Stimulated activated CD8-positive, alpha-beta memory T cell treated with anti-CD3 and anti-CD28 coated beads, Interleukin-4, amount 100 ng/mL, for 24 hours (primary cell): ENCODE data around the gene MAN1C1.
"Not testable (repeated sequence)": the region's sequence is repeated elsewhere in the genome, so short reads cannot be mapped to it uniquely, and the experiment has no call there.

Source experiments
- DNase-seq: peaks from one replicate; pipeline ENCODE4 v3.0.0-alpha.2; 2020; ENCODE audit warnings: low read depth

Gene MAN1C1

GRCh38 chr1:25680701-25681100 is 64.1 kb downstream of the MAN1C1 start:
- DNase-seq = no peak

- DNase-seq = no peak
Observed at GRCh38 chr1:25682059-25682601, 65.5 kb downstream of the MAN1C1 start.

GRCh38 chr1:25683177-25683576 is 66.6 kb downstream of the MAN1C1 start:
- DNase-seq = no peak

GRCh38 chr1:25683731-25684130 is 67.1 kb downstream of the MAN1C1 start:
- DNase-seq = no peak

DNA sequence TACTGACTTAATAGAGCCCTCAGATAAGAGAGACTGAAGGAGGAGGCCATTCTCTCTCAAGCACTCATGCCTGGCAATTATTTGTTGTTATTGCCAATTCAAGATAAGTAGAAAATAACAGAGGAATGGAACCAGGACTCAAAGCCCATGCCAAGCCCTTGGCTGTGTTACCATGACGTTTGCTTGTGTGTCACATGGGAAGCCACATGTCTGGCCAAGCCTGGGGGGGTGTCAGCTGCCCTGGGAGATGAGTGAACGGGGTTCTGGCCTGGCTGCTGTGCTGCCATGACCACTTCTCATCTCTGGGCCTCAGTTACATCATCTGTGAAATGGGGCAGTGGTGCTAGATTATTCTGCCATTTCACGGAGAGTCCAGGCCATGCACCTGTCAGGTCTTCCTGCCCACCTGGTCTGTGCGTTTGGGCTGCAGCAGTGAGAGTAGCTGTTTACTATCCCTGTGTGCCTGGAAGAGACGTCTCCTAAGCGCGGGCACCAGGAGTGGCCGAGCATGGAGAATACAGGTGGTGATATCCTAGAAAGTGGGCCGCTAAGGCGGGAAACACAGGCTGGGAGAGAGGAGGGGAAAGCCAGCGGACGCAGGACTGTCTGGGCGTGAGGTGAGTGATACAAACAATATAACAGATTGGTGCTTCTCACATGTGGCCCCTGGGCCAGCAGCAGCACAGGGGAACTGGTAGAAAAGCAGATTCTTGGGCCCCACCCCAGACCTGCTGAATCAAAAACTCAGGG is 67.8 kb downstream of the MAN1C1 start:
- DNase-seq = no peak

DNA sequence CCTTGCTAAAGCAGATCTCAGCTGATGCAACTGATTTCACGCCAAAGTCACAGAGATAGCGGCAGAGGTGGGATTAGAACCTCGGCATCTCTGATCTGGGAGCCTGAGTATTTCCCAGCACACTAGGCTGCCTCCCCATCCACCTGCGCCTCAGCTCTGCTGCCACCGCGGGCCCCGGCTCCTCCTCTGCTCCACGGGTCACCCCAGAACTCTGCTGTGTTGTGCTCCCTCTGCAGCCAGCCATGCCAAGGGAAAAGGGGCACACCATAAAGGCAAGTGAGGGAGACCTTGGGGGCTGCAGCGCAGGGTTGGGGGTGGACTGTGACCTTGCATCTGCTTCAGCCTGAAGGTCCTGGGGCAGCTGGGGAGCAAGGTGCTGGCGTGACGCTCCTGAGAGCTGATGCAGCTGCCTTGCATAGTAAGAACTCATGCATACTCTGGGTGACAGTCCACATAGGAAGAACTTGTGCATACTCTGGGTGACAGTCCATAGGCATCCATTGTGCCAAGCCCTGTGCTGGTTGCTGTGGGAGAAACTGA is 68.7 kb downstream of the MAN1C1 start:
- no peak for DNase-seq

GRCh38 chr1:25685938-25686665 is 69.5 kb downstream of the MAN1C1 start:
- DNase-seq = no peak

DNA sequence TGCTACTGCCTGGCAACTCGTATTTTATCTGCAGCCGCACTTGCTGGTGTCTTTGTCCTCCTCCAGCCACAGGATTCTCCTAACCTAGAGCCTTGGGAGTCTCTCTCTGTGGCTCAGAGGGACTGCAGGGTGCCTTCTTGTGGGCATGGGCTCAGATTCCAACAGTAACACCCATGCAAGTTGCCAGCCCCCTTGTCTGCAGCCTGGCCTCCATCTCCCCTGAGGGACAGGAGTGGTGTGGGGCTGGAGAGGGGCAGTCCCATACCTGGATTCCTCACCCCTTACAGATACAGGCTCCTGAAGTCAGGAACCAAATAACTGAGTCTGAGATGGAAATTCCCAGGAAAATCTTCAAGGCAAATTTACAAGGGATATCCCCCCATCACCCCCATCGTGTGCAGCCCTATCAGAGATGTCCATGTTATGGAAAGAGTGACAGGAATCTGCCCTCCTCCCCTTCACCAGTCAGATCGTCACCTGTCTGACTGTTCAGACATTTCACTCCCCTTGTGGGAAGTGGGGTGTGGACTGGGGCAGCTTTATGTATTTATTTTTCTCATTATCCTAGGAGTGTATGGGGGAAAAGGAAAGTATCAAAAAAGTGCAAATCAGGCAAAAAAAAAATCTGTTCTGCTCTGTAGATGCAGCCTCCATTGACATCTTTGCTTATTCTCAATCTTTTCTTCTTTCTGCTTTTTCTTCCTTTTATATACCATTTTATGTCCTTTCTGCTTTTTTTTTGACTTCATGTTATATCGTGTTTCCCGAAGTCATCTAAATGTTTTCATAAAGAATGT is 70.8 kb downstream of the MAN1C1 start:
- no peak for DNase-seq

- DNase-seq = no peak
Observed at GRCh38 chr1:25688390-25689119, 72.0 kb downstream of the MAN1C1 start.

DNA sequence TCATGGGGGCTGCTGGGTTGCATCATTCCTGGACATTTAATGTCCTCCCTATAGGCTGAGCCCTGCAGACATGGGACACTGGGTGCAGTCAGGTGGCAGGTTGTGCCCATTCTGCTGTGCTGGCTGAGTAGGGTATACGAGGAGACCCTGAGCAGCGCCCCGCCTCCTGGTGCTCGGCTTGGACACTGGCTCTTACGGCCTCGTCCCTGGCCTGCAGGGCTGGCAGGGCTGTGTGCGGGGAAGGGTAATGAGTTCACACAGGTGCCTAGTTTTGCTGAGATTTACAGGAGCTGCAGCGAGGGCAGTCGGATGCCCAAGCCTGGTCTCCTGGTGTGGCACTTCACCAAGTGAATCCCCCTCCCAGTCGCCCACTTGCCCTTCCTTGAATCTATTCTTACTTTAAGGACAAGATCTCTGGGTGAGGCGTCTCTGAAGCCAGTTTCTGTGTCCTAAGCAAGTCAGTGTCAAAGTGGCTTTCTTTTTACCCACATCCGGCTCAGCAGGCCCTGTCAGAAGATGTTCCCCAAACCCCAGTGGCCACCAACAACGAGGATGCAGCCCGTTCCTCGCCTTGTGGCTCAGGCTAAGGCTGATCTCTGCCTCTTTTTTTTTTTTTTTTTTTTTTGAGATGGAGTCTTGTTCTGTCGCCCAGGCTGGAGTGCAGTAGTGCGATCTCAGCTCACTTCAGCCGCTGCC is 73.2 kb downstream of the MAN1C1 start:
- no peak for DNase-seq

DNA sequence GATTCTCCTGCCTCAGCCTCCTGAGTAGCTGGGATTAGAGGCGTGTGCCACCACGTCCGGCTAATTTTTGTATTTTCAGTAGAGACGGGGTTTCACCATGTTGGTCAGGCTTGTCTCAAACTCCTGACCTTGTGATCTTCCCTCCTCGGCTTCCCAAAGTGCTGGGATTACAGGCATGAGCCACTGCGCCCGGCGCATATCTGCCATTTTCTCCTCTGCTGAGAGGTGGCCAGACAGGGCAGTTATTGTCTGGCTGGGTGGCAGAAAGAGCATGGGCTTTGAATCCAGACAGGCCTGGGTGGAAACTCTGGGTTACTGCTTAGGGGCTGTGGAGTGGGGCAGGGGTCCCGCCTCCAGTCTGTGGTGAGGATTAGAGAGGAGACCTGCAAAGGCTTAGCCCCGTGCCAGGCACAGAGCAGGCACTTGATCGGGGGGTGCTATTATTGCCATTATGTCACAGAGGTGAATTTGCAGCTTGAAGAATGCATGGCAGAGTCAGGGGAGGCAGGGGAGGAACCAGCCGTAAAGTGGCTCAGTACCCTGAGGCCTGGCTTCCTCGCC is 73.9 kb downstream of the MAN1C1 start:
- DNase-seq = no peak

- DNase-seq = no peak
Observed at GRCh38 chr1:25691211-25691610, 74.6 kb downstream of the MAN1C1 start.

DNA sequence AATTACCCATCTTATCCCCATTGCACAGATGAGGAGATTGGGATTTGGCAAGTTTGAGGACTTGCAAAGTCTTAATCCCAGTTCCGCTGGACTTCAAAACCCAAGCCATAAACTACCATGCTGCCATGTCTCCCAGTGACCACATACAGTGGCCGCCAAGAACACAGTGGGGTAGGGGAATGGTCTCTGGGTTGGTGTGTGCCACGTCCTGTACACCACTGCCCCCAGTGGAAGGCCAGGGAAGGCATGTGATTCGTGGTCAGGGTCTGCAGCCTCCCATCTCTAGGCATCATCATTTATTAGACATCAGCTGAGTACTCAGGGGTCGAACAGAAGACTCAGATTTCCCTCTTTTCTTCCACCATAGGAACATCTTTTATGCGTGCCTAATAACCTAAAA is 76.0 kb downstream of the MAN1C1 start:
- DNase-seq = no peak

DNA sequence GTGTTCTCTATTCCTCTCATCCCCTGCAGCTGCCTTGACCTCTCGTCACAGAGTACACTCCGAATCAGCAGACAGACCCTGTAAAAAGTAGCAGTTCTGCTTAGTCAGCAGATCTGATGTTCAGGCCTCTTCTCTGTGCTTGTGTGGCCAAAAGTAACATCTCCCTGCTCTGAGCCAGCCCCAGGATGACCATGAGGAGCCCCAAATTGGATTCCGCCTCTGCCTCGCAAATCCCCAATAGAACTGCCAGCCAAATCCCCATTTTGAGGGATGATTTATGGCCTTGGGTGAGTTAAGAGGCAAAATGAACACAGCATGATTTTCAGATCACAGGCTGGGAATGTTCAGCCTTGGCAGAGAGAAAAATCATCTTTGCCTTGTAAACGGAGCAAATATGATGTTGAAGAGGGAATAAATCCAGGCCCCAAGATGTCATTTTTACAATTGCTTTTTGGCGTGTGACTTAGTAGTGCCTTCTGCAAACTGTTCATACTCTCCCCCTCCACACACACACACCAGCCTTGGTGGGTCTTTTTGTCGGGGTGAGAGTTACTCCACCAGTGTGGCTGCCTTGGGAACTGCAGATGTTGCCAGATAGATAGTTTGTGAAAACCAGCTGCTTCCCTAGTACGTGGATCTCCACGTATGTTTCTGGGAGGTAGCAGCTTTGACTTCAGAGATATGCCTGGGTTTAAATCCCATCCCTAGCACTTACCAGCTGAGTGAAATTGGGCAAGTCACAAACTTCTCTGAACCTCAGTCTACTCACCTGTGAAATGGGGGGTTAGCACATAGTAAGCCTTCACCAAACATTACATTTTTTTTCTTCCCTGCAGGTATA is 77.8 kb downstream of the MAN1C1 start:
- no peak for DNase-seq

GRCh38 chr1:25695090-25695770 is 78.6 kb downstream of the MAN1C1 start:
- no peak for DNase-seq

DNA sequence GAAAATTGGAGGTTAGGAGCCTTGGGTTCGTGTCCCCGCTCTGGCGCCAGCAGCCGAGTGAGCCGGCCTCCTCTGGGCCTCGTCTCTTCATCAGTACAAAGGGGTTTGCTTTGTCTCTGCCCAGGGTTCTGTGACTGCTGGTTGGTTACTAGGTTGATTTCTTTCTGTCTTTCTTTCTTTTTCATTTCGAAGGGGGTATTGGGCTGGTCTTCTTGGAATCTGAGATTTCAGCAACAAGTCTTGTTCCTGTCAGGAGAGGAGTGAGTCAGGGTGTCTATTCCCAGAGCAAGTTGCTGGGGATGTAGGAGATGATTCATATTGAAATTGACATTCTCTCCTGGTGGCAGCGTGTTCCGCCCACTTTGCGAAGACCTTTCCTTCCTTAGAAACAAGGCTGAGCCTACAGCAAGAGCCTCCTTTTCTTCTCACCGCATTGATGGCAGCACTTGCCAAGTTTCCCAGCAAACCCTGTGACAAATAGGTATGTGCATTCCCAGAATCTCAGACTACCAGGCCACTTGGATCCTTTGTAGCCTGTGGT is 79.2 kb downstream of the MAN1C1 start:
- DNase-seq = no peak

GRCh38 chr1:25696643-25697042 is 80.1 kb downstream of the MAN1C1 start:
- not testable (repeated sequence) for DNase-seq

DNA sequence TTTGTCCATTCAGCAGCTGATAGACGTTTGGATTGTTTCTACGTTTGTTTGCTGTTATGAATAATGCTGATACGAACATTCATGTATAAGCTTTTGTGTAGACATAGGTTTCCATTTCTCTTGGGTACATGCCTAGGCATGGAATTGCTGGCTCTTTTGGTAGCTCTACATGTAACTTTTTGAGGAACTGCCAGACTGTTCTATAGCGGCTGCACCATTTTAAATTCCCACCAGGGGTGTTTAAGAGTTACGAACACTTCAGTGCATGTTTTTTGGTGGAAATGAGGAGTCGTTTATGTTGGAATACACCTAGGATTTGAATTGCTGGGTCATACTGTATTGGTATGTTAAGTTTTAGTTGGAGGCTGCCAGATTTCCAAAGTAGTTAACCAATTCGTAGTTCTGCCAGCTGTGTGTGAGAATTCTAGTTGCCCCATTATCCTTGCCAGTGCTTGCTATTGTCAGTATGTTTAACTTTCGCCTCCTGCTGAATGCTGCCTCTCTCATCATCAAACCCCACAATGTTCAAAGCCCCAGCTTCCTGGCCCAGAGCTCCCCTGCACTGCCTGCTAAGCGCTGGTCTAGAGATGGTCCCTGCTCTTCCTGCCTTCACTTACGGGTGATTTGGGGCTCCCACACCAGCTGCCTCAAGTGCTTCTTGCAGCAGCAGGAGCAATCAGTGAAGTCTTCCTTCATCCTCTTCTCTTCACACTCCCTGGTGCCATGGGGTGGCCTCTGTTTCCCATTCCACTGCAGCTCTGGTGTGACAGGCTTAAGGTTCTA is 81.0 kb downstream of the MAN1C1 start:
- no peak for DNase-seq
